NOMO-1 treated with dmso at 0.1 percent for 144 hours (cell line): ENCODE measurements around the gene NIFK.
"Not testable (repeated sequence)": the region's sequence is repeated elsewhere in the genome, so short reads cannot be mapped to it uniquely, and the experiment has no call there.

Experiments used
- DNase-seq: peaks from one replicate; lab custom pipeline; 2025; ENCODE audit not compliant: unreplicated experiment; lab: John Stamatoyannopoulos, UW

Gene NIFK

DNA sequence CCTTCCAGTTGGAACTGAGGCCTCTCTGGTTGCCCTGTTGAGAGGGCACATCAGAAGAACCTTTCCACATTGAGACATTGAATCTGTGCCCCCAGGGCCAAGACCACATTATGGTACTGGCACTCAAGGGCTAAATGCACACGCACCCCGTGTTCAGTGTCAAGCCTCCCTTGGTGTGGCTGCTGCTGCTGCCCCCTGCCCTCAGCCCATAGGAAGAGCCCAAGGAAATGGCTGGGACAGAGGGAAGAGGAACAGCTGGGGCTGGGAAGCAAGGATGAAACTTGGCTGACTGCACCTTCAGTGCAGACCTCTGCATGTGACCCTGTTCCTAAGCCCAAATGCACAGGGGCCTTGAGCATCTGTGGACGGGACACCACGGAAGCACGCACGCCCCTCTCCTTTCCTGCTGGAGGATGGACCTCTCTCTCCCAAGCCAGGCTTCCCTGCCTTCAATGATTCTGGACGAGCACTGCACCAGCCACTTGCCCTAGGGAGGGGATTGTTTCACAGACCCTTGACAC lies 40.2 kb downstream of the NIFK start:
- no peak for DNase-seq

- DNase-seq, result no peak
Measured at GRCh38 chr2:121695171-121695451, 41.6 kb downstream of the NIFK start.

- no peak for DNase-seq
Measured at GRCh38 chr2:121694398-121695170, 42.1 kb downstream of the NIFK start.

DNA sequence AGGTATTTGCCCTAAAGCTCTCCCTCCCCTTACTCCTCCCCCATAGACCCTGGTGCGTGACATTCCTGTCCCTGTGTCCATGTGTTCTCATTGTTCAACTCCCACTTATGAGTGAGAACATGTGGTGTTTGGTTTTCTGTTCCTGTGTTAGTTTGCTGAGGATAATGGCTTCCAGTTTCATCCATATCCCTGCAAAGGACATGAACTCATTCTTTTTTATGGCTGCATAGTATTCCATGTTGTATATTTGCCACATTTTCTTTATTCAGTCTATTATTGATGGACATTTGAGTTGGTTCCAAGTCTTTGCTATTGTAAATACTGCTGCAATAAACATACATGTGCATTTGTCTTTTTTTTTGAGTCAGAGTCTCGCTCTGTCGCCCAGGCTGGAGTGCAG lies 46.1 kb downstream of the NIFK start:
- DNase-seq, result not testable (repeated sequence)

DNA sequence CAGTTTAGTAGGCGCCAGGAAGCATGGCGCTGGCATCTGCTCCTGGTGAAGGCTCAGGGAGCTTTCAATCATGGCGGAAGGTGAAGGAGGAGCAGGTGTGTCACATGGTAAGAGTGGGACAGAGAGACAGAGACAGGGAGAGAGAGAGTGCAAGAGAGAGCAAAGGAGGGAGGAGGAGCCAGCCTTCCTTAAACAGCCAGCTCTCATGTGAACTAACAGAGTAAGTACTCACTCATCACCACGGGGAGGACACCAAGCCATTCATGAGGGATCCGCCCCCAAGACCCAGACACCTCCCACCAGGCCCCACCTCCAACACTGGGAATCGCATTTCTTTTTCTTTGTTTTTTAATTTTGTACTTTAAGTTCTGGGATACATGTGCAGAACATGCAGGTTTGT lies 46.6 kb downstream of the NIFK start:
- DNase-seq, result no peak

- DNase-seq, result no peak
Measured at GRCh38 chr2:121689356-121689755, 47.3 kb downstream of the NIFK start.

GRCh38 chr2:121688820-121689219 lies 47.9 kb downstream of the NIFK start:
- DNase-seq, result no peak

- DNase-seq, result no peak
Measured at GRCh38 chr2:121686902-121687301, 49.8 kb downstream of the NIFK start.

DNA sequence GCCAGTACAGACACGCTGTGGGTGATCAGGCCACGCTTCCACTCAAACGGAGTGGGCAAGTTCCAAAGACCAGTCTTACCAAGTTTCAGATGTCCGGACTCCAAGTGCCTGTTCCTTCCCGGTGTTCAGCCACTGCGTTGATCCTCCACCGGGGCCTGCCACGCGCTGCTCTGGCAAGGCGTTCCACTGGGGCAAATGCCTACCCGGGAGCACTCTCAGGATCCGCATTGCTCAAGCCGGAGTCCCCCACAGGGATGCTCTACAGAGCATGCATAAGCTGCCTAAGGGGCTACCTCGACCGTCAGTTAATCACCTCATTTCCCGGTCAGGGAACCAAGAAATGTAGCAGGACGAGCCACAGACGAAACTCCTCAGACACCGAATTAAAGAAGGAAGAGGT lies 50.5 kb downstream of the NIFK start:
- no peak for DNase-seq

DNA sequence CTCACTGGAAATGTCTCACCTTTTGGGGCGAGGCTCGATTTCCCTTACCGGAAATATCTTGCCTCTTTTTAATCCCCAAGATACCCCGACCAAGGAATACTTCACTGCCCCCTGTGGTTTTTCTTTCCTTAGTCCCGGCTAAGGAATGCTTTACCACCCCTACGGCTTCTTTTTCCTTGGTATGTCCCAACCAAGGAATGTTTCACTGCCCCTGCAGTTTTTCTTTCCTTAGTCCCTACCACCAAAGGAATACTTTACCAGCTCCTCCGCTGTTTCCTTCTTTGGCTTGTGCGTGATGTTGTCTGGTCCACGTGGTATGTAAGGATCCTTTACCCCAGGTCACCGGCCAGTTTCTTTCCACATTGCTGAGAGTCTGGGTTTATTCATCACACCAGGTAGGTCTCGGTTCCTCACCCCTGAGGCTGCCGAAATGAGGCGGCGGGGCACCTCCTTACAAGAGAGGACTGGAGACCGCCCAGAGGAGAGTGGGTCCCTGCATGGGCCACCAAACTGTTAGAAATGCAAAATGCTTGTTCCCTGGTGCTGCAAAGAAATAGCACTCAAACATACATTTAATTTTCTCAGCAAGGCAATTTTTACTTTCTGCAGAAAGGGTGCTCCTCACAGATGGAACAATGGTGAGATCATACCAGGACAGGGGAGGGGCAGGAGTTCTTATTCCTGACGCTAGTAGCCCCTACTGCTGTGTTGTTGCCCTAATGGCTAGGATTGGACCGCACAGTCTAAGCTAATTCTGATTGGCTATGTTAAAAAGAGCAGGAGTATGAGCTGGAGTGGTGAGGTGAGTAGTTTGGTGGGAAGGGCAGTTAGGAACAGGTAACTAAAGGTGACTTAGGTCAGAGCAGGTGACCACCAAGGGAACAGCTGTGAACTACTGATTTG lies 54.0 kb downstream of the NIFK start:
- no peak for DNase-seq

DNA sequence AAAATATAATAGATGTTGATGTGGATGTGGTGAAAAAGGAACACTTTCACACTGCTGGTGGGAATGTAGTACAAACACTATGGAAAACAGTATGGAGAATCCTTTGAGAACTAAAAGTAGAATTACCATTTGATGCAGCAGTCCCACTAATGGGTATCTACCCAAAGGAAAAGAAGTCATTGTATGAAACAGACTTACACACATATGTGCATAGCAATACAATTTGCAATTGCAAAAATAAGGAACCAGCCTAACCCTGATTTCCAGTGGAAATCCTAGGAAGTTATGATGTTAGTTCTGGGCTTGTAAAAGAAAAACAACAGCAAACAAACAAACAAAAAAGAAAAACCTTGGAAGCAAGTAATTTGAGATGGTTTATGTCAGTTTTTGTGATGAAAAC lies 58.8 kb downstream of the NIFK start:
- no peak for DNase-seq
